ENCODE results near the gene HEXIM1. TPM values are rescaled to one million over a fixed set of nuclear protein-coding genes. Genes with fewer than 3 reads are reported as not detected.

The HEXIM1 gene
- total and polyA plus RNA-seq, 11 donors, result 11.9 to 28.7 (median 21.6) TPM

- Histone ChIP-seq H3K9me3 (no peaks in the 10 kb centered on the region), H3K4me1 (peaks cover 0 to 46% (median 28%) of the 10 kb centered on the region in 12 donors), H3K36me3 (peaks cover 0 to 8% (median 0%) of the 10 kb centered on the region in 9 donors), H3K27me3 (no peaks in the 10 kb centered on the region), H3K27ac (no peak overlapping the region), H3K4me3 (no peak overlapping the region)
- ATAC-seq (no peak), DNase-seq (no peak)
- intact Hi-C loops (cut with DNase I), result no loop called here
- TF ChIP-seq POLR2A (IDR thresholded peaks at IDR 0.05) (no peak), CTCF (IDR thresholded peaks at IDR 0.05) (no peak)
- 94 to 96% (median 95%) methylated on average over 38 to 43 of the region's 43 CpGs for WGBS, 4 donors
Observed at GRCh38 chr17:45168991-45169752, 20.9 kb downstream of the HEXIM1 start.

DNA sequence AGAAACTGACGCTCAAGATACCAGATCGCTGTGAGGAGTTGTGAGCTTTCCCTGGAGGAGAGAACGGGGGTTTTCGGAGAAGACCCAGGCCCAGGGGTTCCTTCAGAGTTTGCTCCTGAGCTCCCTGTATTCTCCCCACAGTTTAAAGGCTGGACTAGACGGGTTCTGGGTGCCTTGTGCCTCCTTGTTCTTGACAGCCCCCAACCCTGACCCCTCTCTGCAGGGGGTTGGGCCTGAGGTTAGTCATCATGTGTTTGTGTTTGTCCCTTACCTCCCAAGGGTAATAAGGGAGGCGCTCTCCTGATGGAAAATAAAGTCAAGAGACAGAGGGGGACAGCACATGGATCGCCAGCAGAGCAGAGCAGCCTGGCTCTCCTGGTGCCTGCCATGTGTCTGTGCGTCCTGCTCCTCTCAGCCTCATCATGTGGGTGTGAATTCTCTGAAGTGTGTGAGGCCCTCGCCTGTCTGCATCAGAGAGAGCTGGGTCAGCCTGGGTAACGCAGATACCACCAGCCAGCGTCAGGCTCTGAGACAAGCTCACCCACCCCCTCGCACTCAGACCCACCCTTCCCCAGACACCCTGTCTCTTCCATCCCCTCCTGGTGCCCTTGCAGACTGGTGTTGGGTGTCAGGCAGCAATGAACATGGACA is 22.1 kb downstream of the HEXIM1 start:
- Histone ChIP-seq H3K27me3 (no peaks in the 10 kb centered on the region), H3K27ac (peak overlapping the region; percentile 77 to 93 (median 84)), H3K4me3 (no peak overlapping the region), H3K4me1 (peaks cover 0 to 38% (median 28%) of the 10 kb centered on the region in 12 donors), H3K9me3 (no peaks in the 10 kb centered on the region), H3K36me3 (peaks cover 0 to 8% (median 0%) of the 10 kb centered on the region in 9 donors)
- 83 to 89% (median 84%) methylated on average over 9 to 12 of the region's 12 CpGs for WGBS, 4 donors
- ATAC-seq, result peak in 1 of 4 donors; percentile 43
- intact Hi-C loops (cut with DNase I), result no loop called here
- no peak for DNase-seq
- TF ChIP-seq POLR2A (IDR thresholded peaks at IDR 0.05), result no peak
- TF ChIP-seq CTCF (IDR thresholded peaks at IDR 0.05), result no peak

- no peaks in the 10 kb centered on the region for H3K9me3 ChIP-seq
- peaks cover 0 to 38% (median 28%) of the 10 kb centered on the region in 12 donors for H3K4me1 ChIP-seq
- WGBS, 4 donors, result 4 to 35% (median 32%) methylated on average over 3 to 5 of the region's 5 CpGs
- peak overlapping the region in 9 of 12 donors; percentile 6 to 43 (median 38) for H3K4me3 ChIP-seq
- peak; percentile 45 to 85 (median 82) for ATAC-seq
- intact Hi-C loops (cut with DNase I), result no loop called here
- peak overlapping the region; percentile 77 to 93 (median 84) for H3K27ac ChIP-seq
- no peak for TF ChIP-seq CTCF (IDR thresholded peaks at IDR 0.05)
- no peak for TF ChIP-seq POLR2A (IDR thresholded peaks at IDR 0.05)
- H3K27me3 ChIP-seq, result no peaks in the 10 kb centered on the region
- H3K36me3 ChIP-seq, result peaks cover 0 to 8% (median 0%) of the 10 kb centered on the region in 9 donors
- DNase-seq, result peak; percentile 53 to 84 (median 72)
Observed at GRCh38 chr17:45170931-45171337, 22.7 kb downstream of the HEXIM1 start.

Data from heart left ventricle (tissue), 16 donors.